ENCODE results near the gene SLC47A1.
"Not testable (repeated sequence)": the region's sequence is repeated elsewhere in the genome, so short reads cannot be mapped to it uniquely, and the experiment has no call there.

Gene SLC47A1

DNA sequence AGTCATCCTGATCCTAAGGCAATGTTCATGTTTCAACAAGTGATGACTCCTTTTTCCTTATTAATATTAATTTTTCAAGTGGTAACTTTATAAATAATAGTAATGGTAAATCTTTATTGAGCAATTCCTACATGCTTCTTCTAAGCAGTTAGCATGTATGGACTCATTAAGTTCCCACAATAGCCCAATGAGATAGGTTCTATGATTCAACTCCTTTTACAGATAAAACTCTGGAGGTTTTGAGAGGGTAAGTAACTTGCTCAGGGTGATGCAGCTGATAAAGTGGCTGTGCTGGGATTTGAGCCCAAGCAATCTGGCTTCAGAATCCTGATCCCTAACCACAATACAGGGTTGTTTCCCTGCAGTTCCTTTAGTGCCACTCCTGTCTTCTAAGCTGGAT is 25.3 kb downstream of the SLC47A1 start:
- DNase-seq = no peak

- DNase-seq = no peak
These were observed 28.2 kb downstream of the SLC47A1 start for GRCh38 chr17:19561697-19562318.

DNA sequence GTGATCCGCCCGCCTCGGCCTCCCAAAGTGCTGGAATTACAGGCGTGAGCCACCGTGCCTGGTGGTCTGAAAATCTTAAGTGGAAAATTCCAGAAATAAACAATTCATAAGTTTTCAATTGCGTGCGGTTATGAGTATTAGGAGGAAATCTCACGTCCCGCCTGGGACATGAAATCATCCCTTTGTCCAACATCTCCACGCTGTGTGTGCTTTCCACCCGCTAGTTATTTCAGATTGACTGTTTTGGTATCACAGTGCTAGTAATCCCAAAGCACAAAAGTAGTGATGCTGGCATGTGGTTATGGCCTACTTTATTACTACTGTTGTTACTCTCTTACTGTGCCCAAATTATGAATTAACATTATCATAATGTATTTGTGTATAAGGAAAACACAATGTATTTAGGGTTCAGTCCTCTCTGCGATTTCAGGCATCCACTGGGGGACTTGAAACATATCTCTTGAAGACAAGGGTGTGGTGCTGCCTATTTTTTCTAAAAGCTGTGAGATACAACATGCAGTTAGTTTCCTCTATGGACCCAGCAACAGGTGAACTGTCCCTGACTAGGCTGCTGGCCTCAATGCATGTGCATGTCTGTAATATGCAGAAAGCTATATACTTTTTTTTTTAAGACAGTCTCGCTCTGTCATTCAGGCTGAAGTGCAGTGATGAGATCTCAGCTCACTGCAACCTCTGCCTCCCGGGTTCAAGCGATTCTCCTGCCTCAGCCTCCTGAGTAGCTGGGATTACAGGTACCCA is 32.3 kb downstream of the SLC47A1 start:
- DNase-seq = no peak

GRCh38 chr17:19567216-19568015 is 33.8 kb downstream of the SLC47A1 start:
- DNase-seq = no peak

DNA sequence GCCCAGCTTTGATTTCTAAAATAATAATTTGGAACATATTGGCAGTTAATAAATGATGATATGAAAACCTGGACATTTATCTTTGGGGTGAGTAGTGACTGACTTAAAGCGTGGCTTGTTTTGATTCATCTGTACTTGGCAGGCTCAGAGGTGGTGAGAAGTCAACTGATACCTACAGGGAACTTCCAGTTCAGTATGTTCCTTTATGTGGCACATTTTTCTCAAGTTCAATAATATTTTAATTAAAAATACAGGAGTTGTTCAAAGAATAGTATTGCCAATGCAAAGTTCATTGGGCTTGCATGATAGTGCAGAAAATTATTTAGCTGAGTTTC is 34.3 kb downstream of the SLC47A1 start:
- no peak for DNase-seq

DNA sequence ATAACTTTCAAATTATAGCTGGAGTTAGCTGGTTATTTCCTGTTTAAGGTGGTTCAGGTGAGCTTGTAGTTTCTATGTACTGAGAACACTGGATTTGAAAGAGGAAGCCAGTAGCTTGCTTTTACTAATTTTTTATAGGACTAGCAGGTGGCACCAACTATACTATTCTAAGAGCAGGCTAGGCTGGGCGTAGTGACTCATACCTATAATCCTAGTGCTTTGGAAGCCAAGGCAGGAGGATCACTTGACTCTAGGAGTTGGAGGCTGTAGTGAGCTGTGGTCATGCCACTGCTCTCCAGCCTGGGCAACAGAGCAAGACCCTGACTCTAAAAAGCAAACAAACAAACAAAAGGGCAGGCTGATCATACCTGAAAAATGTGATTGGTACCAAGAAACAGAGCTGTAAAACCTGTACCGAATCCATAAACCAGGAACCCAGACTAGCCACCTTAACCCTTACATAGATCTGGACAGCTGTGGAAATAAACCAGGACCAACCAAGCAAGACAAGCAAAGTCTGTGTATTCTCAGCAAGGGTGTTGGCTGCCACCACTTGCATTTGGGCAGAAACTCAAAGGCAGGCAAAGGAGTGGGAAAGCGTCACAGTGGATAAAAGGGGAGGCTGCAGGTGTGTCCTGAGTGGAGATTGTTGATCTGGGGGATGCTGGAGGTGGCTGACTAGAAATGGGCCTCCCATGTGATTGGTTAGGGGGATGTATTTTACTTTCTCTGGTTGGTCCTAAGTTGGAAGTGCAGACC is 36.3 kb downstream of the SLC47A1 start:
- no peak for DNase-seq

DNA sequence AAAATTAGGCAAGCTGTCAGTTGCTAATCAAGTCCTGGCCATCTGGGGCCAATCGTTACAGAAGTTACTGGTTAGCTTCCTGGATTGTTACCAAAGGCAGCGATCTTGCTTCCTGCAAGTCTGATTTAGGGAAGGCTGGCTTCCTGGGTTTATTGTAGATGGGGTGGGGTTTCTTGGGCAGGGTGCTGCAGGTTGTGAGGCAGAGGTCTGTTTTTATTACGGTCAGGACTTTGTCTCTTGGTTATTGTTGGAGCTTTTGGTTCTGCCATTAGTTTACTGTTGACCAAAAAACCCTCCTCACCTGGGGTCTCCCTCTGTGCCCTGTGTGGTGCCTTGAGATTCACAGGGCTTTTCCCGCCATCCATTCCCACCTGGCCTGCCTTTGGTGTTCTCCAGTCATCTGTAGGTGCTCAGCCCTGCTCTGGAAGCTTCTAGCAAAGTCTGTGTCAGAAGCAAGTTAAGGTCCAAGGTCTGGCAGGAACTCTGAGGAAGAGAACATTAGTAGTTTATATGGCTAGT is 36.9 kb downstream of the SLC47A1 start:
- no peak for DNase-seq

- no peak for DNase-seq
These were observed 39.4 kb downstream of the SLC47A1 start for GRCh38 chr17:19573075-19573474.

- no peak for DNase-seq
These were observed 41.3 kb downstream of the SLC47A1 start for GRCh38 chr17:19574956-19575355.

DNA sequence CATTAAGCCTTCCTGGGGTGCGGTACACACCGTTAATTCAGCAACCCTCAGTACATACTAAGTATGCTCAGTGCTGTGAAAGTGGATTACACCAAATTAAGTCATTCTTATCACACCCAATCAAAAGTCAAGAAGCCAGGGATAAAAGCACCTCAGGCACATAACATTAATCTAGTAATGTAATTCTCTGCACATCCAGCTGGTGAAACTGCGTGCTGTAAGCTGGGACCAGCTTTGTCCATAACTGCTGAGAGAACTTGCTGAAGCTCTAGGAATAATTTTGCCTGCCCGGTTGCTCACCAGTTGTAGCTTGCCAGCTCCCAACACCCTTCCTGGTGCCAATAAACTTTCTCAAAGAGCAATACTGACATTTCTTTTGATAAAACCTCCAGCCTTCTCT is 44.9 kb downstream of the SLC47A1 start:
- no peak for DNase-seq

GRCh38 chr17:19579192-19579761 is 45.6 kb downstream of the SLC47A1 start:
- no peak for DNase-seq

DNA sequence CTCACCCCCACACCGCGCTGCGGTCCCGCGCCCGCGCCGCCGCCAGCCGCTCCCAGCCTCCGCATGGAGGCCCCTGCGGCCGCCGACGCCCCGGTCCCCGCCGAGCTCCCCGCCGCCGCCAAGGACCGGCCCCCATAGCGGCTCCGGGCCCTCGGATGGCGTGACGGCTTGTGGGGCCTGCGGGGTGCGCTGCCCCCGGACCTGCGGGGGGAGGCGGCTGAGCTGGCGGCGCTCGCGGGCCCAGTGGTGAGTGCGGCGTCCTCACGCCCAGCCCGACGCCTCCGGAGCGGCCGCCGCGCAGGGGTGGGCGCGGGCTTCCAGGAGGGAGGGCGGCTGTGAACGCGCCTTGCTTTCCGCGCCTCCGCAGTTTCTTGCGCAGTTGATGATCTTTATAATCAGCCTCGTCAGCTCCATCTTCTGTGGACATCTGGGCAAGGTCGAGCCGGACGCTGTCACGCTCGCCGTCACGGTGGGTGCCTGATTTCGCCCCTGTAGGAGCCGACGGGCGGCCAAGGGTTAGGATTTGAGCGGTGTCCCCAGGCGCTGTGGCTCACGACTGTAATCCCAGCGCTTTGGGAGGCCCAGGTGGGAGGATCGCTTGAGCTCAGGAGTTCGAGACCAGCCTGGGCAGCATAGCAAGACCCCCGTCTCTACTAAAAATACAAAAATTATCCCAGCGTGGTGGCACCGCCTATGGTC is 46.4 kb downstream of the SLC47A1 start:
- no peak for DNase-seq

DNA sequence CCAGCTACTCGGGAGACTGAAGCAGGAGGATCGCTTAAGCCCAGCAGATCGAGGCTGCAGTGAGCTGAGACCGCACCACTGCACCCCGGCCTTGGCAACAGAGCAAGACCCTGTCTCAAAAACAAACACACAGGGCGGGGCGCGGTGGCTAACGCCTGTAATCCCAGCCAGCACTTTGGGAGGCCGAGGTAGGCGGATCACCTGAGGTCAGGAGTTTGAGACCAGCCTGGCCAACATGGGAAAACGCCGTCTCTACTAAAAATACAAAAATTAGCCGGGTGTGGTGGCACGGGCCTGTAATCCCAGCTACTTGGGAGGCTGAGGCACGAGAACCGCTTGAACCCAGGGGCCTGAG is 46.9 kb downstream of the SLC47A1 start:
- DNase-seq = not testable (repeated sequence)

- DNase-seq = not testable (repeated sequence)
These were observed 48.5 kb downstream of the SLC47A1 start for GRCh38 chr17:19582152-19582551.

DNA sequence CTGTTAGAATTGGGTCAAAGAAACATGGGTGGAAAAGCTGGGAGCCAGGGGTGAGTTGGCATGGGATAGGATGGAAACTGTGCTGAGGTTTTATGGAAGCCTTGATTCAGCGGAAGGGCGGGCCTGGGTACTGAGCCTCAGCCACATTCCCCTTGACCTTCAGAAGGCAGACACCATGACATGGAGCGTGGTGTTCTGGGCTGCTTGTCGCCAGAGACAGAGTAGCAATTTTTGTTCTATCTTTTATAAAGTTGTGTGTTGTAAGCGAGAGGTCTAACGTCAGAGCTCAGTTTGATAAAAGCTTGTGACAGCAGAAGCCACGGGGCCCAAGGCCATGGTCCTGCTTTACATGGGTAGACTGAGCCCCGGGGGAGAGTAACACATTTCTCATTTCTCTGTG is 50.2 kb downstream of the SLC47A1 start:
- no peak for DNase-seq

DNA sequence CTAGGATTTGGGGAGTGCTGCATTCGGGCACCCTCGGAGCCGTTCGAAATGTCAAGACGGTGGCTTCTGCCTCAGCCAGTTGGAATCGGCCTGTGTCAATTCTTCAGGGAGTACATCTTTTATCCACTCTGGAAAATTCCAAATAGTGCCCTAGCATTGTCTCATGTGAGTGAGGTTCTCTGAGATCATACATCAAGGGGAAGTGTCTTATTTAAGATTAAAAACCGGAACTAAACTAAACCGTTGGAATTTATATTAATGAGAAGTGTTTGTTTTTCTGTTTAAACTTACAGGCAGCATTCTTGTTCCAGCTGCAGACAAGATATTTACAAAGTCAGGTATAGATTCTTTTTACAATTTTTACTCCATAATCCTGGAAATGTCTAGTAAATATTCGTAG is 56.8 kb downstream of the SLC47A1 start:
- no peak for DNase-seq

- no peak for DNase-seq
These were observed 57.4 kb downstream of the SLC47A1 start for GRCh38 chr17:19590912-19591551.

- no peak for DNase-seq
These were observed 58.7 kb downstream of the SLC47A1 start for GRCh38 chr17:19592316-19592715.

- DNase-seq = no peak
These were observed 63.2 kb downstream of the SLC47A1 start for GRCh38 chr17:19596869-19597268.

DNA sequence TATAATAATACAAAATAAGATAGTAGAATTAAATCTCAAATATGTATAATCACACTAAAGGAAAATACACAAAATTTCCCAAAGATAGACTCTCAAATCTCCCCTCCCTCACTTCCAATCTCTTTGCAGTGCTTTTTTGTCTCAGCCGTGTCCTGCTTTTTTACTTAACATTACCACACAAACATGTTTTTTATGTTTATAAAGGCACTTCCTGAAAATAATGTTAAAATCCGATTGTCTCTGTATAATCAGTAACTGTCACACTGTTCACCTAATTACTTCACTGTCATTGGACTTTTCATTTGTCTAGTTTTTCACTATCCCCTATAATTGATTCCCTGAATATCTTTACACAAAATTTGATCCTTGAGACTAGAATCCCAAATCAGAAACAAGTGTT is 76.7 kb downstream of the SLC47A1 start:
- DNase-seq = no peak

DNA sequence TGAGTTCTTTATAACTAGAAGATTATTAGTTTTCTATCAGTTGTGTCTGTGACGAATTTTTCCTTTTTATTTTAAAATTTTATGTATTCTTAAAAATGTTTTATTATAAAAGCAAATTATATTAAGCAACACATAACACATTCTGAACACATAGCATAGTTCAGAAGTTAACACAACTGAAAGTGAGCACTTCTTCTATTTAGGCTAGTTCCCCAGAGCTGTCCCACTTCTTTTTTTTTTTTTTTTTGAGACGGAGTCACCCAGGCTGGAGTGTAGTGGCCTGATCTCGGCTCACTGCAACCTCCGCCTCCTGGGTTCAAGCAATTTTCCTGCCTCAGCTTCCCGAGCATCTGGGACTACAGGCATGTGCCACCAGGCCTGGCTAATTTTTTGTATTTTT is 77.2 kb downstream of the SLC47A1 start:
- DNase-seq = no peak

- DNase-seq = no peak
These were observed 80.3 kb downstream of the SLC47A1 start for GRCh38 chr17:19613979-19614378.
